Measurements from ENCODE around the gene SIPA1L3.
"Not testable (repeated sequence)": the region's sequence is repeated elsewhere in the genome, so short reads cannot be mapped to it uniquely, and the experiment has no call there.

The SIPA1L3 gene

GRCh38 chr19:37906869-37907734 is at the start of gene SIPA1L3:
TSS of gene SIPA1L3 (plus strand) at chr19:37907208. CDS start at chr19:38081566, 174,358 bp downstream.
- DNase-seq = peak; percentile 87 to 90

- no peak for DNase-seq
Measured at GRCh38 chr19:37864501-37864900, 42.5 kb upstream of the SIPA1L3 start.

- DNase-seq = not testable (repeated sequence)
Measured at GRCh38 chr19:37865930-37866329, 41.1 kb upstream of the SIPA1L3 start.

GRCh38 chr19:37867831-37868230 is 39.2 kb upstream of the SIPA1L3 start:
- DNase-seq = no peak

- DNase-seq = no peak
Measured at GRCh38 chr19:37869766-37870340, 37.2 kb upstream of the SIPA1L3 start.

GRCh38 chr19:37872383-37872782 is 34.6 kb upstream of the SIPA1L3 start:
- no peak for DNase-seq

GRCh38 chr19:37874784-37875183 is 32.2 kb upstream of the SIPA1L3 start:
- no peak for DNase-seq

- DNase-seq = no peak
Measured at GRCh38 chr19:37876032-37876431, 31.0 kb upstream of the SIPA1L3 start.

- no peak for DNase-seq
Measured at GRCh38 chr19:37877147-37877546, 29.9 kb upstream of the SIPA1L3 start.

GRCh38 chr19:37885392-37885791 is 21.6 kb upstream of the SIPA1L3 start:
- no peak for DNase-seq

- no peak for DNase-seq
Measured at GRCh38 chr19:37886571-37886970, 20.4 kb upstream of the SIPA1L3 start.

GRCh38 chr19:37893845-37894575 is 13.0 kb upstream of the SIPA1L3 start:
- DNase-seq = no peak

GRCh38 chr19:37896180-37896579 is 10.8 kb upstream of the SIPA1L3 start:
- DNase-seq = no peak

GRCh38 chr19:37899453-37899852 is 7.6 kb upstream of the SIPA1L3 start:
- no peak for DNase-seq

- DNase-seq = no peak
Measured at GRCh38 chr19:37899966-37900365, 7.0 kb upstream of the SIPA1L3 start.

- DNase-seq = peak; percentile 78 to 80
Measured at GRCh38 chr19:37902668-37903067, 4.3 kb upstream of the SIPA1L3 start.

- DNase-seq = no peak
Measured at GRCh38 chr19:37903096-37903495, 3.9 kb upstream of the SIPA1L3 start.

- DNase-seq = peak; percentile 21 to 30
Measured at GRCh38 chr19:37905946-37906868, 801 bp upstream of the SIPA1L3 start, which contains the start of gene WDR87. TSS of gene WDR87 (minus strand) at chr19:37906594. CDS start at chr19:37898239, 8,355 bp downstream.

- no peak for DNase-seq
Measured at GRCh38 chr19:37907735-37908455, 887 bp downstream of the SIPA1L3 start.

GRCh38 chr19:37909661-37910199 is 2.7 kb downstream of the SIPA1L3 start:
- no peak for DNase-seq

- DNase-seq = no peak
Measured at GRCh38 chr19:37914908-37915307, 7.9 kb downstream of the SIPA1L3 start.

Measured in activated CD4-positive, alpha-beta T cell treated with anti-CD3 and anti-CD28 coated beads, Interleukin-2, amount 50 U/mL, for 4 hours (primary cell).